ENCODE results near the gene ZNF266. TPM values are rescaled to one million over a fixed set of nuclear protein-coding genes. Genes with fewer than 3 reads are reported as not detected.
A peak's percentile ranks its signal among the peaks of the same experiment; 100 is the strongest.

The ZNF266 gene
- total and polyA plus RNA-seq, 2 of the 13 experiments (the other 11 are each of a cell fraction or from before 2014, with no cell fraction given) = 19.8 to 20.8 TPM

DNA sequence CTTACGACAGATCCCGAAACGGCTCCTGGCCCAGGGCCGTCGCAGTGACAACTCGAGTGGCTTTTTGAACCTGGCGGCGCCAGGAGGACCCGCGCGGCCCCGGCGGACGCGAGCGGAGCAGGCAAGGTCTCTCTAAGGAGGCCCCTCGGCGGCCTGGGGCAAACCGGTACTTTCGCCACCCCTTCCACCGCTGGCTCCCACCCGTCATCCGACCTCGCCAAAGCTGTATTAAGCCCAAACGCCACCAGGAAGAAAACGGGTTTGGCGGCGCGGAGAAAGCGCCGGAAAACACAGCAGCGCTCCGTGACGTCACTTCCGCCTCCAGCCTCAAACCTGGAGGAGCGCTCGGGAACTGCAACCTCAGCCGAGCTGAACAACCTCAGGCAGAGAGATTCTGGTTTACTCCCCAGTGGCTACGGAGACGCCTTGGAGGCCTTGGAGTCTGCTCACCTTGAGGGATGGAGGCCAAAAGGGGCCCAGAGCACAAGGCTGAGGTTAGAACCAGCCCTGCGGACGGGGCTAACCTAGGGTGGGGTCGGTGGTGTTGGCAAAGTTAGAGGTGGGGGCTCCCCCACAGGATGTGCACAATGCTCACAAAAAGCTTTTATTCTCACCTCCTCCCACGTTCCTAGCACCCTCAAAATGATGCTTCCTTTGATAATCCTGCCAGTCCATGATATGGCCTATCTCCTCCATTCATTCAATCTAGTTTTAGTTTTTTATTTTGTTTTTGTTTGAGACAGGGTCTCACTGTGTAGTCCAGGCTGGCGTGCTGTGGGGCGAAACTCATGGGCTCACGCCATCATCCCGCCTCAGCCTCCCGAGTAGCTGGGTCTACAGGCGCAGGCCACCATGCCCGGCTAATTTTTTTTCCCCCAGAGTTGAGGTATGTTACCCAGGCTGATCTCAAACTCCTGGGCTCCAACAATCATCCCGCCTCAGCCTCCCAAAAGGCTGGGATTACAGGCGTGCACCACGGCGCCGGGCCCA, at the start of gene ZNF266 (continued):
- TF ChIP-seq, protein P1, sequence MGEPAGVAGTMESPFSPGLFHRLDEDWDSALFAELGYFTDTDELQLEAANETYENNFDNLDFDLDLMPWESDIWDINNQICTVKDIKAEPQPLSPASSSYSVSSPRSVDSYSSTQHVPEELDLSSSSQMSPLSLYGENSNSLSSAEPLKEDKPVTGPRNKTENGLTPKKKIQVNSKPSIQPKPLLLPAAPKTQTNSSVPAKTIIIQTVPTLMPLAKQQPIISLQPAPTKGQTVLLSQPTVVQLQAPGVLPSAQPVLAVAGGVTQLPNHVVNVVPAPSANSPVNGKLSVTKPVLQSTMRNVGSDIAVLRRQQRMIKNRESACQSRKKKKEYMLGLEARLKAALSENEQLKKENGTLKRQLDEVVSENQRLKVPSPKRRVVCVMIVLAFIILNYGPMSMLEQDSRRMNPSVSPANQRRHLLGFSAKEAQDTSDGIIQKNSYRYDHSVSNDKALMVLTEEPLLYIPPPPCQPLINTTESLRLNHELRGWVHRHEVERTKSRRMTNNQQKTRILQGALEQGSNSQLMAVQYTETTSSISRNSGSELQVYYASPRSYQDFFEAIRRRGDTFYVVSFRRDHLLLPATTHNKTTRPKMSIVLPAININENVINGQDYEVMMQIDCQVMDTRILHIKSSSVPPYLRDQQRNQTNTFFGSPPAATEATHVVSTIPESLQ (CRISPR knock-in tag; conservative IDR thresholded peaks at IDR 0.05) = no peak
- TF ChIP-seq CBX2 (IDR thresholded peaks at IDR 0.05; ENCODE audit: low read depth, low read length) = no peak
- TF ChIP-seq CBX2 (CRISPR knock-in tag; IDR thresholded peaks at IDR 0.05; ENCODE audit: low read depth) = no peak
- TF ChIP-seq ATM (IDR thresholded peaks at IDR 0.05; ENCODE audit: borderline replicate concordance) = no peak
- TF ChIP-seq ZNF274 (CRISPR knock-in tag; IDR thresholded peaks at IDR 0.05) = no peak
- TF ChIP-seq MBNL3 (CRISPR knock-in tag; conservative IDR thresholded peaks at IDR 0.05) = no peak
- TF ChIP-seq MAFG (CRISPR knock-in tag; IDR thresholded peaks at IDR 0.05) = no peak
- TF ChIP-seq EEA1 (CRISPR knock-in tag; IDR thresholded peaks at IDR 0.05; ENCODE audit: borderline replicate concordance) = no peak
- TF ChIP-seq, protein P2, sequence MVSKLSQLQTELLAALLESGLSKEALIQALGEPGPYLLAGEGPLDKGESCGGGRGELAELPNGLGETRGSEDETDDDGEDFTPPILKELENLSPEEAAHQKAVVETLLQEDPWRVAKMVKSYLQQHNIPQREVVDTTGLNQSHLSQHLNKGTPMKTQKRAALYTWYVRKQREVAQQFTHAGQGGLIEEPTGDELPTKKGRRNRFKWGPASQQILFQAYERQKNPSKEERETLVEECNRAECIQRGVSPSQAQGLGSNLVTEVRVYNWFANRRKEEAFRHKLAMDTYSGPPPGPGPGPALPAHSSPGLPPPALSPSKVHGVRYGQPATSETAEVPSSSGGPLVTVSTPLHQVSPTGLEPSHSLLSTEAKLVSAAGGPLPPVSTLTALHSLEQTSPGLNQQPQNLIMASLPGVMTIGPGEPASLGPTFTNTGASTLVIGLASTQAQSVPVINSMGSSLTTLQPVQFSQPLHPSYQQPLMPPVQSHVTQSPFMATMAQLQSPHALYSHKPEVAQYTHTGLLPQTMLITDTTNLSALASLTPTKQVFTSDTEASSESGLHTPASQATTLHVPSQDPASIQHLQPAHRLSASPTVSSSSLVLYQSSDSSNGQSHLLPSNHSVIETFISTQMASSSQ (IDR thresholded peaks at IDR 0.05; ENCODE audit: low read depth) = no peak
- TF ChIP-seq, protein P2 (CRISPR knock-in tag; IDR thresholded peaks at IDR 0.05; ENCODE audit: borderline replicate concordance) = no peak
- TF ChIP-seq ZNF567 (CRISPR knock-in tag; IDR thresholded peaks at IDR 0.05; ENCODE audit: borderline replicate concordance) = no peak
- no peak for TF ChIP-seq CAMTA2 (CRISPR knock-in tag; IDR thresholded peaks at IDR 0.05; ENCODE audit: borderline replicate concordance)
- no peak for TF ChIP-seq ZNF367 (CRISPR knock-in tag; IDR thresholded peaks at IDR 0.05; ENCODE audit: borderline replicate concordance)
- TF ChIP-seq, protein P3, sequence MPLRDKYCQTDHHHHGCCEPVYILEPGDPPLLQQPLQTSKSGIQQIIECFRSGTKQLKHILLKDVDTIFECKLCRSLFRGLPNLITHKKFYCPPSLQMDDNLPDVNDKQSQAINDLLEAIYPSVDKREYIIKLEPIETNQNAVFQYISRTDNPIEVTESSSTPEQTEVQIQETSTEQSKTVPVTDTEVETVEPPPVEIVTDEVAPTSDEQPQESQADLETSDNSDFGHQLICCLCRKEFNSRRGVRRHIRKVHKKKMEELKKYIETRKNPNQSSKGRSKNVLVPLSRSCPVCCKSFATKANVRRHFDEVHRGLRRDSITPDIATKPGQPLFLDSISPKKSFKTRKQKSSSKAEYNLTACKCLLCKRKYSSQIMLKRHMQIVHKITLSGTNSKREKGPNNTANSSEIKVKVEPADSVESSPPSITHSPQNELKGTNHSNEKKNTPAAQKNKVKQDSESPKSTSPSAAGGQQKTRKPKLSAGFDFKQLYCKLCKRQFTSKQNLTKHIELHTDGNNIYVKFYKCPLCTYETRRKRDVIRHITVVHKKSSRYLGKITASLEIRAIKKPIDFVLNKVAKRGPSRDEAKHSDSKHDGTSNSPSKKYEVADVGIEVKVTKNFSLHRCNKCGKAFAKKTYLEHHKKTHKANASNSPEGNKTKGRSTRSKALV (CRISPR knock-in tag; IDR thresholded peaks at IDR 0.05) = 0 out of 2 replicates have a peak, but pooled peaks have one; percentile 44
- 0 out of 2 replicates have a peak, but pooled peaks have one; percentile 22 for TF ChIP-seq ZNF343 (CRISPR knock-in tag; IDR thresholded peaks at IDR 0.05)
- no peak for TF ChIP-seq ZNF160 (CRISPR knock-in tag; IDR thresholded peaks at IDR 0.05)
- no peak for TF ChIP-seq NFIB (CRISPR knock-in tag; IDR thresholded peaks at IDR 0.05; ENCODE audit: borderline replicate concordance)
- TF ChIP-seq REPIN1 (CRISPR knock-in tag; IDR thresholded peaks at IDR 0.05; ENCODE audit: borderline replicate concordance, low read depth) = no peak
- no peak for TF ChIP-seq ZSCAN30 (CRISPR knock-in tag; IDR thresholded peaks at IDR 0.05)
